ENCODE measurements around the gene MYO7A.

MYO7A gene

GRCh38 chr11:77230878-77231605 is 103.0 kb downstream of the MYO7A start:
- DNase-seq = no peak

GRCh38 chr11:77231800-77232199 is 103.8 kb downstream of the MYO7A start:
- DNase-seq = no peak

GRCh38 chr11:77232242-77232641 is 104.2 kb downstream of the MYO7A start:
- no peak for DNase-seq

GRCh38 chr11:77233011-77233410 is 105.0 kb downstream of the MYO7A start:
- no peak for DNase-seq

GRCh38 chr11:77236901-77237300 is 108.9 kb downstream of the MYO7A start:
- DNase-seq = no peak

GRCh38 chr11:77244277-77245027 is 116.4 kb downstream of the MYO7A start:
- no peak for DNase-seq

- no peak for DNase-seq
Observed at GRCh38 chr11:77249427-77249826, 121.4 kb downstream of the MYO7A start.

- no peak for DNase-seq
Observed at GRCh38 chr11:77250881-77251640, 123.0 kb downstream of the MYO7A start.

GRCh38 chr11:77252555-77253270 is 124.7 kb downstream of the MYO7A start:
- DNase-seq = no peak

- no peak for DNase-seq
Observed at GRCh38 chr11:77253690-77254089, 125.6 kb downstream of the MYO7A start.

- no peak for DNase-seq
Observed at GRCh38 chr11:77259641-77260040, 131.6 kb downstream of the MYO7A start.

- no peak for DNase-seq
Observed at GRCh38 chr11:77262803-77263202, 134.8 kb downstream of the MYO7A start.

Data from NCI-H526 treated with DMSO at 0.1 percent for 48 hours (cell line).